HepG2 (cell line): ENCODE results near the gene AANAT. TPM values are rescaled to one million over a fixed set of nuclear protein-coding genes. Genes with fewer than 3 reads are reported as not detected.

ENCODE experiments used
- IRX3 ChIP-seq: sonication (generic); formaldehyde crosslinking; IDR thresholded peaks from 2 replicates; pipeline ENCODE4 v1.8.1; 2023; ENCODE audit warnings: mild to moderate bottlenecking, low read depth, missing genetic modification reagents, borderline replicate concordance
- KDM4B ChIP-seq: sonication (generic); formaldehyde crosslinking; IDR thresholded peaks from 2 replicates; pipeline ENCODE4 v1.4.0; 2020; ENCODE audit warnings: missing genetic modification reagents
- NKX3-1 ChIP-seq: sonication (generic); formaldehyde crosslinking; IDR thresholded peaks from 2 replicates; pipeline ENCODE4 v1.5.0; 2020; ENCODE audit warnings: missing genetic modification reagents
- PRDM10 ChIP-seq: sonication (generic); formaldehyde crosslinking; IDR thresholded peaks from 2 replicates; pipeline ENCODE4 v1.4.0; 2020; ENCODE audit warnings: low read depth, missing genetic modification reagents
- SRSF1 ChIP-seq: fragments of 200-400 bp; formaldehyde crosslinking; optimal IDR thresholded peaks from 2 replicates; pipeline ENCODE3; 2017; ENCODE audit warnings: mild to moderate bottlenecking, low read depth, low read length, moderate library complexity
- ZFP62 ChIP-seq: sonication (generic); formaldehyde crosslinking; IDR thresholded peaks from 2 replicates; pipeline ENCODE4 v1.4.0; 2020; ENCODE audit warnings: missing genetic modification reagents
- ZNF160 ChIP-seq: sonication (generic); formaldehyde crosslinking; IDR thresholded peaks from 2 replicates; pipeline ENCODE4 v1.8.0; 2022; ENCODE audit warnings: mild to moderate bottlenecking, inconsistent platforms, missing genetic modification reagents
- polyA plus RNA-seq, 8 experiments: library from polyadenylated mRNA; depleted of rRNA in 3 of 8; stranded (reverse) in 7 of 8; unstranded in 1 of 8; fragments of >200 nt; fragmentation: Illumina TruSeq in 4 of 8; extraction: Trizol in 4 of 8; gene quantifications; 2 replicates each; pipeline versions ENCODE4 v1.2.1 to v1.2.3, GENCODE V29; 2011 to 2016; ENCODE audit warnings: low read depth in 4 of 8, missing spikeins in 1 of 8, mixed read lengths in 1 of 8; ENCODE audit not compliant: insufficient read depth in 1 of 8
- total RNA-seq, 5 experiments: library from RNA; depleted of rRNA; stranded (reverse); fragments of >200 nt; fragmentation: Illumina TruSeq; extraction: Trizol; gene quantifications; 2 replicates each; pipeline ENCODE4 v1.2.3, GENCODE V29; 2016; ENCODE audit warnings: low read depth in 1 of 5
- TF ChIP-seq, protein P1 (sequence below), 2 experiments: sonication (generic) in 1 of 2; formaldehyde crosslinking in 1 of 2; IDR thresholded peaks; 2 replicates each; pipeline versions ENCODE4 v1.6.1 to v1.9.0; 2014 to 2022; ENCODE audit warnings: antibody characterized with exemption in 1 of 2, borderline replicate concordance in 1 of 2, inconsistent platforms in 1 of 2, low read depth in 1 of 2, missing genetic modification reagents in 1 of 2

AANAT gene
- total and polyA plus RNA-seq, 2 of the 13 experiments (the other 11 are each of a cell fraction or from before 2014, with no cell fraction given), result 0.07 TPM; not detected in 1

DNA sequence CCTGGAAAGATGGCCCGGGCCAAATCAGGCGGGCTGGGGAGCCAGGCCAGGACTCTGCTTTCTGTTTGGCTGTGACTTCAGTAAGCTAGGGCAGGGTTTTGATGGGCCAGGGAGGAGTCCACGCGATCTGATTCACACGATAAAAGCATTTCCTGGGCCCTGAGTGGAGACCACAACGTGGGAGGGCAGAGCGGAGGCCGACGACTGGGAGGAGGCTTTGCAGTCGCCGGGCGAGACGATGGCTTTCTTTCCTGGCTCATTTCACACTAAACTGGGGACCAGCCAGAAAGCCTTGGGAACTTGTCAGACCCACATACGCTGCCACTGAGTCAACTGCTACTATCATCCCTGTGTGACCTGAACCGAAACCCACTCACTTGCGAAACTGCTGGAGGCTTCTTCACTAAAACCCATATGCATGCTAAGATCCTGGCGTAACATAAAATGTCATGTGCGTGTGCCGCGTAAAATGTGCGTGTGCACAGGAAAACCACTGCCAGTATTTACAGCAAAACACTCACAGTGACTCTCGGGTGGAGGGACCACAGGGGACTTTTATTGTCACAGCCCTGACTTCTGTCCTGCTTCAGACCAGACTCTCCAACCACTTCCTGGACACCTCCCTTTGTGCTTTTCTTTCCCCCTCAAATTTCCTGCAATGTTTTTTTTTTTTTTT is 48.0 kb downstream of the AANAT start (continued):
- TF ChIP-seq PRDM10 (CRISPR knock-in tag) (no peak), NKX3-1 (CRISPR knock-in tag) (no peak), IRX3 (no peak), ZNF160 (CRISPR knock-in tag) (no peak), ZFP62 (CRISPR knock-in tag) (no peak), KDM4B (CRISPR knock-in tag) (no peak), SRSF1 (no peak)
- TF ChIP-seq, protein P1, sequence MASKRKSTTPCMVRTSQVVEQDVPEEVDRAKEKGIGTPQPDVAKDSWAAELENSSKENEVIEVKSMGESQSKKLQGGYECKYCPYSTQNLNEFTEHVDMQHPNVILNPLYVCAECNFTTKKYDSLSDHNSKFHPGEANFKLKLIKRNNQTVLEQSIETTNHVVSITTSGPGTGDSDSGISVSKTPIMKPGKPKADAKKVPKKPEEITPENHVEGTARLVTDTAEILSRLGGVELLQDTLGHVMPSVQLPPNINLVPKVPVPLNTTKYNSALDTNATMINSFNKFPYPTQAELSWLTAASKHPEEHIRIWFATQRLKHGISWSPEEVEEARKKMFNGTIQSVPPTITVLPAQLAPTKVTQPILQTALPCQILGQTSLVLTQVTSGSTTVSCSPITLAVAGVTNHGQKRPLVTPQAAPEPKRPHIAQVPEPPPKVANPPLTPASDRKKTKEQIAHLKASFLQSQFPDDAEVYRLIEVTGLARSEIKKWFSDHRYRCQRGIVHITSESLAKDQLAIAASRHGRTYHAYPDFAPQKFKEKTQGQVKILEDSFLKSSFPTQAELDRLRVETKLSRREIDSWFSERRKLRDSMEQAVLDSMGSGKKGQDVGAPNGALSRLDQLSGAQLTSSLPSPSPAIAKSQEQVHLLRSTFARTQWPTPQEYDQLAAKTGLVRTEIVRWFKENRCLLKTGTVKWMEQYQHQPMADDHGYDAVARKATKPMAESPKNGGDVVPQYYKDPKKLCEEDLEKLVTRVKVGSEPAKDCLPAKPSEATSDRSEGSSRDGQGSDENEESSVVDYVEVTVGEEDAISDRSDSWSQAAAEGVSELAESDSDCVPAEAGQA (IDR thresholded peaks at IDR 0.05; ENCODE audit: low read depth), result no peak
- TF ChIP-seq, protein P1 (CRISPR knock-in tag; IDR thresholded peaks at IDR 0.05; ENCODE audit: borderline replicate concordance), result no peak
